Activated CD8-positive, alpha-beta T cell treated with anti-CD3 and anti-CD28 coated beads for 36 hours (primary cell): ENCODE measurements around the gene DSC2. TPM values are rescaled to one million over a fixed set of nuclear protein-coding genes. Genes with fewer than 3 reads are reported as not detected.

Source experiments
- ATAC-seq: fragments of 200-7000 bp; cut with Tn5 transposase; one replicate; pipeline ENCODE4 v1.10.0; 2021; ENCODE audit warnings: mild to moderate bottlenecking, moderate library complexity
- CTCF ChIA-PET: fragments of 350-600 bp; sonication (Branson Sonifier 250); formaldehyde crosslinking; loops from one replicate; lab custom pipeline; 2021; ENCODE audit warnings: antibody characterized with exemption; lab: Charles Lee
- POLR2A ChIA-PET: fragments of 350-600 bp; sonication (Branson Sonifier 250); formaldehyde crosslinking; loops from one replicate; lab custom pipeline; 2021; ENCODE audit warnings: antibody characterized with exemption; lab: Charles Lee
- DNase-seq: peaks from one replicate; pipeline ENCODE4 v3.0.0-alpha.2; 2020
- H3K27ac Mint-ChIP-seq: one replicate; pipeline ENCODE4 v1.8.0; 2021; ENCODE audit warnings: mild to moderate bottlenecking, mixed read lengths
- H3K27me3 Mint-ChIP-seq: one replicate; pipeline ENCODE4 v1.8.0; 2021; ENCODE audit warnings: mixed read lengths
- H3K36me3 Mint-ChIP-seq: one replicate; pipeline ENCODE4 v1.8.0; 2021; ENCODE audit warnings: low read depth, mixed read lengths
- H3K4me1 Mint-ChIP-seq: one replicate; pipeline ENCODE4 v1.8.0; 2021; ENCODE audit warnings: low read depth, mixed read lengths
- H3K4me3 Mint-ChIP-seq: one replicate; pipeline ENCODE4 v1.8.0; 2021; ENCODE audit warnings: mild to moderate bottlenecking, moderate library complexity, mixed read lengths
- H3K9me3 Mint-ChIP-seq: one replicate; pipeline ENCODE4 v1.8.0; 2021; ENCODE audit warnings: mixed read lengths
- intact Hi-C: fragments of 100-400 bp; cut with micrococcal nuclease; formaldehyde crosslinking; loops from one replicate; pipeline ENCODE4 v1.10.0; 2022
- total RNA-seq, 2 experiments: library from RNA; stranded (reverse); gene quantifications; one replicate each; pipeline ENCODE4 v1.2.3, GENCODE V29; 2021
- TF ChIP-seq, protein P1 (sequence below): fragments of 200-600 bp; IDR thresholded peaks from one replicate; pipeline ENCODE4 v1.8.0; 2022; ENCODE audit warnings: antibody characterized with exemption, mild to moderate bottlenecking

Gene DSC2
- total RNA-seq, 2 experiments from 2014 or later: not detected

- POLR2A ChIA-PET: no interaction called here
- ATAC-seq (no peak), DNase-seq (no peak)
- no peaks in the 10 kb centered on the region for H3K36me3 Mint-ChIP-seq
- H3K27ac Mint-ChIP-seq: no peak overlapping the region
- H3K4me1 Mint-ChIP-seq: no peaks in the 10 kb centered on the region
- no peaks in the 10 kb centered on the region for H3K9me3 Mint-ChIP-seq
- CTCF ChIA-PET: no interaction called here
- no peak overlapping the region for H3K4me3 Mint-ChIP-seq
- no peaks in the 10 kb centered on the region for H3K27me3 Mint-ChIP-seq
- intact Hi-C loops: no loop called here
- TF ChIP-seq, protein P1, sequence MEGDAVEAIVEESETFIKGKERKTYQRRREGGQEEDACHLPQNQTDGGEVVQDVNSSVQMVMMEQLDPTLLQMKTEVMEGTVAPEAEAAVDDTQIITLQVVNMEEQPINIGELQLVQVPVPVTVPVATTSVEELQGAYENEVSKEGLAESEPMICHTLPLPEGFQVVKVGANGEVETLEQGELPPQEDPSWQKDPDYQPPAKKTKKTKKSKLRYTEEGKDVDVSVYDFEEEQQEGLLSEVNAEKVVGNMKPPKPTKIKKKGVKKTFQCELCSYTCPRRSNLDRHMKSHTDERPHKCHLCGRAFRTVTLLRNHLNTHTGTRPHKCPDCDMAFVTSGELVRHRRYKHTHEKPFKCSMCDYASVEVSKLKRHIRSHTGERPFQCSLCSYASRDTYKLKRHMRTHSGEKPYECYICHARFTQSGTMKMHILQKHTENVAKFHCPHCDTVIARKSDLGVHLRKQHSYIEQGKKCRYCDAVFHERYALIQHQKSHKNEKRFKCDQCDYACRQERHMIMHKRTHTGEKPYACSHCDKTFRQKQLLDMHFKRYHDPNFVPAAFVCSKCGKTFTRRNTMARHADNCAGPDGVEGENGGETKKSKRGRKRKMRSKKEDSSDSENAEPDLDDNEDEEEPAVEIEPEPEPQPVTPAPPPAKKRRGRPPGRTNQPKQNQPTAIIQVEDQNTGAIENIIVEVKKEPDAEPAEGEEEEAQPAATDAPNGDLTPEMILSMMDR: no peak
Observed at GRCh38 chr18:31070206-31070605, 32.0 kb downstream of the DSC2 start.

DNA sequence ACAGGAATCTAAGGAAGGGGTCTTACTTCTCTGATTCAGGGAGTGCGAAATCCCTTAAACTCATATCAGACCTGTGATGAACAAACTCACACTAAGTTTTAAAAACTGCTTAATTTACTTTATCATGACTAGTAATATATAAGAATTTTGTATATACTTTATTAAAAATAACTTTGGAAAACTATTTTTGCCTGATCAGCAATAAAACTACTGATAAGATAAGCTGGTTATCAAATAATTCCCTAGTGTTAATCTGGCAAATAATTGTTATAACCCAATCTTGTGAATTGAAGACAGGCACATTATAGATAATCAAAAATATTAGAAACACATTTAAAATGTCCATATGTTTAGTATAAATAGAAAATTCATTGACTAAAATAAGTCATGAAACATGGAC lies 36.0 kb downstream of the DSC2 start:
- no peaks in the 10 kb centered on the region for H3K27me3 Mint-ChIP-seq
- no peaks in the 10 kb centered on the region for H3K36me3 Mint-ChIP-seq
- H3K27ac Mint-ChIP-seq: no peak overlapping the region
- ChIA-PET POLR2A (no interaction called here), CTCF (no interaction called here)
- H3K4me3 Mint-ChIP-seq: no peak overlapping the region
- TF ChIP-seq, protein P1: no peak
- no peaks in the 10 kb centered on the region for H3K4me1 Mint-ChIP-seq
- peaks cover 2% of the 10 kb centered on the region for H3K9me3 Mint-ChIP-seq
- intact Hi-C loops: no loop called here
- no peak for DNase-seq
- ATAC-seq: no peak

GRCh38 chr18:31065036-31065773 lies 37.0 kb downstream of the DSC2 start:
- ATAC-seq (no peak), DNase-seq (no peak)
- H3K27ac Mint-ChIP-seq: no peak overlapping the region
- no peaks in the 10 kb centered on the region for H3K4me1 Mint-ChIP-seq
- peaks cover 2% of the 10 kb centered on the region for H3K9me3 Mint-ChIP-seq
- intact Hi-C loops: no loop called here
- H3K36me3 Mint-ChIP-seq: no peaks in the 10 kb centered on the region
- TF ChIP-seq, protein P1: no peak
- no peaks in the 10 kb centered on the region for H3K27me3 Mint-ChIP-seq
- CTCF ChIA-PET: no interaction called here
- H3K4me3 Mint-ChIP-seq: no peak overlapping the region
- POLR2A ChIA-PET: no interaction called here

- no peak overlapping the region for H3K27ac Mint-ChIP-seq
- TF ChIP-seq, protein P1: no peak
- ATAC-seq (peak; percentile 67), DNase-seq (peak; percentile 24)
- H3K36me3 Mint-ChIP-seq: no peaks in the 10 kb centered on the region
- no peak overlapping the region for H3K4me3 Mint-ChIP-seq
- POLR2A ChIA-PET: no interaction called here
- intact Hi-C loops: no loop called here
- CTCF ChIA-PET: no interaction called here
- no peaks in the 10 kb centered on the region for H3K4me1 Mint-ChIP-seq
- peaks cover 2% of the 10 kb centered on the region for H3K9me3 Mint-ChIP-seq
- no peaks in the 10 kb centered on the region for H3K27me3 Mint-ChIP-seq
Observed at GRCh38 chr18:31064130-31064529, 38.1 kb downstream of the DSC2 start.

DNA sequence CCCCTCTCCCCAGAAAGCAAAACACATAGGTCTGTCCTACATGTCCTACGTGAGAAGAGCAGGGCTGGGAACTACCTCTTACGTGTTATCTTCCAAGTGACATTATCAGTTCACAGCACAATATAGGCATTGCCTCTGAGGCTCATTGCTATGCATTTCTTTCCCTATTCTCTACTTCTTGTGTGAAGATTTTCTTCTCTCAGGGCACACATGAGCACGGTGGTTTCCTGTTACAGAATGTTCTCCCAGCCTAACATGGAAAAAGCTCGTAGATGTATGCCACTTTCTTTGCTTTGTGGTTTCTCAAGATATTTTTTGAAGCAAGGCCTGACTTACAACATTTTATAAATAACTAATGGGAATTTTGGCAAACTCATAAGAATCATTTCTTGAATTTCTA lies 40.3 kb downstream of the DSC2 start:
- ATAC-seq (no peak), DNase-seq (no peak)
- H3K27me3 Mint-ChIP-seq: no peaks in the 10 kb centered on the region
- TF ChIP-seq, protein P1: no peak
- no peak overlapping the region for H3K4me3 Mint-ChIP-seq
- H3K9me3 Mint-ChIP-seq: peaks cover 2% of the 10 kb centered on the region
- no peaks in the 10 kb centered on the region for H3K36me3 Mint-ChIP-seq
- no peak overlapping the region for H3K27ac Mint-ChIP-seq
- ChIA-PET CTCF (no interaction called here), POLR2A (no interaction called here)
- intact Hi-C loops: no loop called here
- no peaks in the 10 kb centered on the region for H3K4me1 Mint-ChIP-seq
